GM10266 (cell line): Measurements from ENCODE around the gene F10.

Experiments
- DNase-seq: peaks from one replicate; pipeline ENCODE4 v3.0.0; 2012; ENCODE audit errors: extremely low spot score
- CTCF ChIP-seq: IDR thresholded peaks from 2 replicates; pipeline ENCODE4 v1.5.1; 2012; ENCODE audit warnings: mild to moderate bottlenecking, low read depth; ENCODE audit not compliant: control insufficient read depth, insufficient read depth; ENCODE audit errors: missing control alignments

F10 gene

GRCh38 chr13:113186061-113186900 is 63.7 kb downstream of the F10 start:
- DNase-seq: peak; percentile 76
- no peak for TF ChIP-seq CTCF

- no peak for DNase-seq
- TF ChIP-seq CTCF: no peak
Observed at GRCh38 chr13:113187263-113187669, 64.7 kb downstream of the F10 start.

- no peak for TF ChIP-seq CTCF
- no peak for DNase-seq
Observed at GRCh38 chr13:113187883-113188665, 65.5 kb downstream of the F10 start.

GRCh38 chr13:113190181-113190580 is 67.6 kb downstream of the F10 start:
- TF ChIP-seq CTCF: no peak
- DNase-seq: no peak

- no peak for DNase-seq
- TF ChIP-seq CTCF: no peak
Observed at GRCh38 chr13:113192279-113192678, 69.7 kb downstream of the F10 start.

- DNase-seq: no peak
- no peak for TF ChIP-seq CTCF
Observed at GRCh38 chr13:113192902-113193301, 70.3 kb downstream of the F10 start.

- TF ChIP-seq CTCF: no peak
Observed at GRCh38 chr13:113195360-113195759, 72.8 kb downstream of the F10 start.

More at GRCh38 chr13:113195360-113195759, 72.8 kb downstream of the F10 start:
- no peak for DNase-seq
